ENCODE results near the gene ITPK1. TPM values are rescaled to one million over a fixed set of nuclear protein-coding genes. Genes with fewer than 3 reads are reported as not detected.

ITPK1 gene
- total RNA-seq, 2 donors from 2014 or later: 29.4 to 36.1 TPM

GRCh38 chr14:92970271-92970670 lies 145.5 kb downstream of the ITPK1 start:
- no peaks in the 10 kb centered on the region for H3K36me3 Mint-ChIP-seq (ENCODE audit: low read depth)
- H3K27ac Mint-ChIP-seq: no peak overlapping the region
- H3K9me3 ChIP-seq (ENCODE audit: control insufficient read depth, low read length, poor library complexity, severe bottlenecking): no peaks in the 10 kb centered on the region
- ATAC-seq: no peak
- no peaks in the 10 kb centered on the region for H3K27me3 Mint-ChIP-seq
- no peak overlapping the region for H3K4me3 Mint-ChIP-seq
- no peak for DNase-seq
- H3K4me1 Mint-ChIP-seq: peaks cover 2% of the 10 kb centered on the region

DNA sequence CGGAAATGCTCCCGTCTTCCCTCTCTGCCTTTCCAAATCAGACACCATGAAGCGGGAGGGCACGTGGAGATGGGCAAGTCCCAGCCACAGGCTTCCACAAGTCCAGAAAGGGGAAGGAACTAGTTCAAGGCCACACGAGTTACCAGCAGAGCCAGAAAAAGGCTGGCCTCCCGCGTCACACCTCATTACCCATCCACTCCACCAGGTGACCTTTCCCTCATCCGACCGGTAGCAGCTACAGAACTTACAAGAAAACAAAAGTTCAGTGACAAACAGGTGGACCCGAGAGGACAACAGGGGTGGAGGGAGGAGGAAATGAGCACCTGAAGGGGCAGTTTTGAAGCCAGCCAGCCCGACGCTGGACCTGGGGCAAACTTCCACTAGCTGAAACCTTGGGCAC lies 145.9 kb downstream of the ITPK1 start:
- Mint-ChIP-seq H3K27ac (no peak overlapping the region), H3K4me3 (no peak overlapping the region), H3K36me3 (ENCODE audit: low read depth) (no peaks in the 10 kb centered on the region), H3K4me1 (peaks cover 2% of the 10 kb centered on the region), H3K27me3 (no peaks in the 10 kb centered on the region)
- H3K9me3 ChIP-seq (ENCODE audit: control insufficient read depth, low read length, poor library complexity, severe bottlenecking): no peaks in the 10 kb centered on the region
- no peak for DNase-seq
- no peak for ATAC-seq

- no peaks in the 10 kb centered on the region for H3K36me3 Mint-ChIP-seq (ENCODE audit: low read depth)
- no peak overlapping the region for H3K27ac Mint-ChIP-seq
- H3K4me3 Mint-ChIP-seq: no peak overlapping the region
- no peak for ATAC-seq
- H3K9me3 ChIP-seq (ENCODE audit: control insufficient read depth, low read length, poor library complexity, severe bottlenecking): no peaks in the 10 kb centered on the region
- DNase-seq: no peak
- no peaks in the 10 kb centered on the region for H3K27me3 Mint-ChIP-seq
- H3K4me1 Mint-ChIP-seq: peaks cover 2% of the 10 kb centered on the region
Measured at GRCh38 chr14:92969430-92969829, 146.3 kb downstream of the ITPK1 start.

DNA sequence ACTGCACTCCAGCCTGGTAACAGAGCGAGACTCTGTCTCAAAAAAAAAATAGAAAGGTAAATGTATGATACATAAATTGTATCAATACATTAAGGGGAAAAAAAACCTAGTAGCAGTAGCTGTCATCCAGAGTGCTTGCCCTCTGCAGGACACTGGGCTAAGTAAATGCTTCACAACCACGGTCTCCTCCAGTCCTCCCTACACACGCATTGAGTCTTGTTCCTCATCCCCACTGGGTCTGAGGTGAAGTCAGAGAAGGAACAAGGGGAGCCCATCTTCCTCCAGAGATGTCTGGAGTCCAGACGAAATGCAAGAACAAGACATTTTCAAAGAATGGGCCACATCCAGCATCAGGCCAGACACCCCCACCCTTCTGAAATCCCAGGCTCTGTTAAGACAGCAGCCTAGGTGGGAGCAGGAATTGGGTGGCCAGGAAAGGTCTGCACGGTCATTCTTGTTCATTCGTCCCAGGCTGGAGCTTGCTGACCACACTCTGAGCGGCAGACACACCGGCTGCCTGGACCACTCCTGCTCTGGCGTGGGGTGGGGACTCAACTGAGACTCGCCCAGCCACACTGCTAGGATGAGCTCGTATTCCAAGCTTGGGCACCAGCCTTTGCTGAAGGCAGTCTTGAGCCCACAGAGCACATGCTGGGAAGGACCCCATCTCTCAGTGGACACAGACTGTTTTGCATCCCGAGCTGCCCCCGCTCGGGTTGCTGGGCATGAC lies 147.3 kb downstream of the ITPK1 start:
- Mint-ChIP-seq H3K27me3 (no peaks in the 10 kb centered on the region), H3K36me3 (ENCODE audit: low read depth) (no peaks in the 10 kb centered on the region), H3K4me3 (no peak overlapping the region), H3K27ac (no peak overlapping the region), H3K4me1 (peaks cover 2% of the 10 kb centered on the region)
- ATAC-seq (no peak), DNase-seq (no peak)
- no peaks in the 10 kb centered on the region for H3K9me3 ChIP-seq (ENCODE audit: control insufficient read depth, low read length, poor library complexity, severe bottlenecking)

GRCh38 chr14:92967346-92967926 lies 148.3 kb downstream of the ITPK1 start:
- H3K9me3 ChIP-seq (ENCODE audit: control insufficient read depth, low read length, poor library complexity, severe bottlenecking): no peaks in the 10 kb centered on the region
- H3K36me3 Mint-ChIP-seq (ENCODE audit: low read depth): no peaks in the 10 kb centered on the region
- peaks cover 2% of the 10 kb centered on the region for H3K4me1 Mint-ChIP-seq
- H3K27me3 Mint-ChIP-seq: no peaks in the 10 kb centered on the region
- H3K27ac Mint-ChIP-seq: no peak overlapping the region
- ATAC-seq (no peak), DNase-seq (no peak)
- H3K4me3 Mint-ChIP-seq: no peak overlapping the region

GRCh38 chr14:92965281-92965680 lies 150.4 kb downstream of the ITPK1 start:
- Mint-ChIP-seq H3K4me3 (no peak overlapping the region), H3K27ac (no peak overlapping the region), H3K36me3 (ENCODE audit: low read depth) (peaks cover 7% of the 10 kb centered on the region), H3K4me1 (no peaks in the 10 kb centered on the region), H3K27me3 (no peaks in the 10 kb centered on the region)
- DNase-seq (no peak), ATAC-seq (no peak)
- no peaks in the 10 kb centered on the region for H3K9me3 ChIP-seq (ENCODE audit: control insufficient read depth, low read length, poor library complexity, severe bottlenecking)

DNA sequence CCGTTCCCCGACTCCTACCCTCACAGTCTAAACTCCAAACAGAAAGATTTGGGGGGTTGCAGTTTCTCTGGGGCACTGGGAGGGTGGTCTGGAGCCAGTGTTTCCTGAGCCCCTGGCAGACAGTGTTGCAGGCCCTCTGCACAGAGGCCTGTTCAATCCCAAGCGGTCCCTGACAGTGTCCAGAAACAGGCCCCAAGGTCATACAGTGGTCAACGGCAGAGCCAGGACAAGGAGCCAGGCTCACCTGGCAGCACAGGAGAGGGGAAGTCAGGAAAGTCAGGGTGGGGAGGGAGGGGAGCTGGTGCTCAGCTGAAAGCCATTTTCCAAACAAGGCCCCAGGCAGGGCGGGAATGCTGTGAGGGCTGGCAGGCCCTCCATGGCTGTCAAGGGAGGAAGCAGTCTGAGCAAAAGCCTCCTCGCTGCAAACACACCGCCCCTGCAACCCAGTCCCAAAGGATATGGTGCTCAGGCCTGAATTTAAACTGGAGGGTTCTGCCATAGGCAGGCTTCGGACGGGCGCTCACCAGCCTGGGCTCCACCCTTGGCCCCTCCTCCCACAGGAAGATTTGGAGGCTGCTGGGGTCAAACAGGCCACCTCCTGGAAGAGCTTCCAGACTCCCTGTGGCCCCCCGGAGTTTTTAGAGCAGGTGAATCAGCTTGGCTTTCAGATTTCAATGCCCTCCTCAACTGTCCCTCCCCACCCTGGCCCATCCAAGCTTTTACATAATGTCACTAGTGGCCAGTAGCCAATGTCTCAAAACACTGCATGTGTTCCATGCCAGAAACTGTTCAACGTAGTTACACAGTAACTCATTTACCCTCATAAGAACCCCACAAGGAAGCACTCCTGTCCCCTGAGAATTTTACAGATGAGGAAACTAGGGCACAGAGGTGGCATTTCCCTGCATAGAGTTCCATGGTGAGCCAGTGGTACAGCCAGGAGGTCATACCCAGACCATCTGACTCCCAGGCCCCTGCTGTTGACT lies 151.3 kb downstream of the ITPK1 start:
- H3K27ac Mint-ChIP-seq: no peak overlapping the region

GRCh38 chr14:92963301-92964123 lies 152.2 kb downstream of the ITPK1 start:
- no peaks in the 10 kb centered on the region for H3K9me3 ChIP-seq (ENCODE audit: control insufficient read depth, low read length, poor library complexity, severe bottlenecking)
- ATAC-seq (no peak), DNase-seq (no peak)
- Mint-ChIP-seq H3K4me1 (no peaks in the 10 kb centered on the region), H3K27me3 (no peaks in the 10 kb centered on the region), H3K4me3 (no peak overlapping the region), H3K27ac (no peak overlapping the region), H3K36me3 (ENCODE audit: low read depth) (peaks cover 7% of the 10 kb centered on the region)

More for the DNA sequence above, 151.3 kb downstream of the ITPK1 start:
- DNase-seq: no peak
- Mint-ChIP-seq H3K27me3 (no peaks in the 10 kb centered on the region), H3K4me1 (no peaks in the 10 kb centered on the region), H3K4me3 (no peak overlapping the region), H3K36me3 (ENCODE audit: low read depth) (peaks cover 7% of the 10 kb centered on the region)
- H3K9me3 ChIP-seq (ENCODE audit: control insufficient read depth, low read length, poor library complexity, severe bottlenecking): no peaks in the 10 kb centered on the region
- no peak for ATAC-seq

DNA sequence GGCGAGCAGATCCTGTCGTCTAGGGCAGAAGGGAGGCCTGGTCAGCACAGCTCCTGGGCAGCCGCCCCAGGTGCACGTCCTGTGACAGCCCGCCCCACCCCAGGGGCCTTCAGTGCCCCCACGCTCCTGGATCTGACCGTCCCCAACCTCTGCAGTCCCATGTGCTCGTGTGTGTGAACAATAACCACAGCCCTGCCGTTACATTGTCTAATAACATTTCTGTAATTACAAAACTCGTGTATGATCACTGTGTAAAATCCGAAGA lies 153.0 kb downstream of the ITPK1 start:
- H3K27me3 Mint-ChIP-seq: no peaks in the 10 kb centered on the region
- H3K36me3 Mint-ChIP-seq (ENCODE audit: low read depth): peaks cover 7% of the 10 kb centered on the region
- H3K27ac Mint-ChIP-seq: no peak overlapping the region
- no peak for DNase-seq
- ATAC-seq: no peak
- no peak overlapping the region for H3K4me3 Mint-ChIP-seq
- H3K4me1 Mint-ChIP-seq: no peaks in the 10 kb centered on the region
- H3K9me3 ChIP-seq (ENCODE audit: control insufficient read depth, low read length, poor library complexity, severe bottlenecking): no peaks in the 10 kb centered on the region

- H3K9me3 ChIP-seq (ENCODE audit: control insufficient read depth, low read length, poor library complexity, severe bottlenecking): no peaks in the 10 kb centered on the region
- Mint-ChIP-seq H3K4me1 (no peaks in the 10 kb centered on the region), H3K36me3 (ENCODE audit: low read depth) (peaks cover 7% of the 10 kb centered on the region), H3K27me3 (no peaks in the 10 kb centered on the region), H3K4me3 (no peak overlapping the region), H3K27ac (no peak overlapping the region)
- DNase-seq: no peak
- no peak for ATAC-seq
Measured at GRCh38 chr14:92962031-92962830, 153.5 kb downstream of the ITPK1 start.

- Mint-ChIP-seq H3K36me3 (ENCODE audit: low read depth) (peaks cover 9% of the 10 kb centered on the region), H3K4me1 (no peaks in the 10 kb centered on the region), H3K27ac (no peak overlapping the region), H3K4me3 (no peak overlapping the region), H3K27me3 (no peaks in the 10 kb centered on the region)
- ATAC-seq (no peak), DNase-seq (no peak)
- no peaks in the 10 kb centered on the region for H3K9me3 ChIP-seq (ENCODE audit: control insufficient read depth, low read length, poor library complexity, severe bottlenecking)
Measured at GRCh38 chr14:92961567-92961855, 154.2 kb downstream of the ITPK1 start.

- H3K27me3 Mint-ChIP-seq: no peaks in the 10 kb centered on the region
- ATAC-seq (no peak), DNase-seq (no peak)
- H3K36me3 Mint-ChIP-seq (ENCODE audit: low read depth): peaks cover 9% of the 10 kb centered on the region
- no peaks in the 10 kb centered on the region for H3K9me3 ChIP-seq (ENCODE audit: control insufficient read depth, low read length, poor library complexity, severe bottlenecking)
- H3K27ac Mint-ChIP-seq: no peak overlapping the region
- no peak overlapping the region for H3K4me3 Mint-ChIP-seq
- H3K4me1 Mint-ChIP-seq: no peaks in the 10 kb centered on the region
Measured at GRCh38 chr14:92960706-92961566, 154.8 kb downstream of the ITPK1 start.
